ENCODE measurements around the gene PAQR9. TPM values are rescaled to one million over a fixed set of nuclear protein-coding genes. Genes with fewer than 3 reads are reported as not detected.

Gene PAQR9, protein sequence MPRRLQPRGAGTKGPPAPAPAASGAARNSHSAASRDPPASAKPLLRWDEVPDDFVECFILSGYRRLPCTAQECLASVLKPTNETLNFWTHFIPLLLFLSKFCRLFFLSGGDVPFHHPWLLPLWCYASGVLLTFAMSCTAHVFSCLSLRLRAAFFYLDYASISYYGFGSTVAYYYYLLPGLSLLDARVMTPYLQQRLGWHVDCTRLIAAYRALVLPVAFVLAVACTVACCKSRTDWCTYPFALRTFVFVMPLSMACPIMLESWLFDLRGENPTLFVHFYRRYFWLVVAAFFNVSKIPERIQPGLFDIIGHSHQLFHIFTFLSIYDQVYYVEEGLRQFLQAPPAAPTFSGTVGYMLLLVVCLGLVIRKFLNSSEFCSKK
- not detected in 2 replicates for total RNA-seq

DNA sequence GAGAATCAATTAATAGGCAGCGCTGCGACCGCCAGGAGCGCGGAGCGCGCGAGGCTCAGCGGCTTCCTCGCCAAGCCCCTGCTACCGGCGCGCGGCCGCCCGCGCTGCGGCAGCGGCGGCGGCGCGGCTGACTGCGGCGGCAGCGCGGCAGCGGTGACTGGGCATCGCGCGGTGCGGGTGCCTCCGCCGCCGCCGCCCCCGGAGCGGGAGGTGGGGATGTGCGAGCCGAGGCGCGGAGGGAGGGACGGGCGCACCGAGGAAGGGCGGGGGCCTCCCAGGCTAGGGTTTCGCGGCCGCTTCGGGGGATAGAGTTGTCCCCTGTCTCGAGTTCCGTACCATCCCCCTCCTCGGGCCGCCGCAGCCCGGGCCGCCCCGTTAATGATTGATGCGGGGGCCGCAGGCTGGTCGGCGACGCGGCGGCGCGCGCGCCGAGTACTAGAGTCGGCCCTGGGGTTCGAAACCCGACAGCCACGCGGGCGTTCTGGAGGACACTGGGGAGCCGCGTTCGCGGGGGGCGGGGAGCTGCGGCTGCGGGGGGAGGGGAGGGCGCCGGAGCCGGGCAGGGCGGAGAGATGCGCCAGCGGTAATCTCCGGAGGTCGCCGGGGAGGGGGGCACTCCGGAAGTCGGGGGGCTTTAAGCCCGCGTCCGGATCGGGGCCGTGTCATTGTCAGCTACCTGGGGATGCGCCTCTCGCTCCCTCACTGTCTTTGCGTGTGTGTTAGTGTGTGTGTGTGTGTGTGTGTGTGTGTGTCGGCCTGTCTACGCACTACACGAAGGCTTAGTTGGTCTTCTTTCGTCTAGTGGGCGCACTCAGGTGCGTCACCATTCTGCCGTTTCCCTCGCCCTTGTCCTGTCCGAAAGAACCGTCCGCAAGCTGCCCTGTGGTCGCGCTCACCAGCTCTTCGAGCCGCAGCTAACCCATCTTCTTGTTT, at the start of gene PAQR9:
PAQR9 (minus strand) TSS at position 159 of the 933 bp plus-strand sequence. CDS start 338 bp downstream, outside the sequence.

DNA sequence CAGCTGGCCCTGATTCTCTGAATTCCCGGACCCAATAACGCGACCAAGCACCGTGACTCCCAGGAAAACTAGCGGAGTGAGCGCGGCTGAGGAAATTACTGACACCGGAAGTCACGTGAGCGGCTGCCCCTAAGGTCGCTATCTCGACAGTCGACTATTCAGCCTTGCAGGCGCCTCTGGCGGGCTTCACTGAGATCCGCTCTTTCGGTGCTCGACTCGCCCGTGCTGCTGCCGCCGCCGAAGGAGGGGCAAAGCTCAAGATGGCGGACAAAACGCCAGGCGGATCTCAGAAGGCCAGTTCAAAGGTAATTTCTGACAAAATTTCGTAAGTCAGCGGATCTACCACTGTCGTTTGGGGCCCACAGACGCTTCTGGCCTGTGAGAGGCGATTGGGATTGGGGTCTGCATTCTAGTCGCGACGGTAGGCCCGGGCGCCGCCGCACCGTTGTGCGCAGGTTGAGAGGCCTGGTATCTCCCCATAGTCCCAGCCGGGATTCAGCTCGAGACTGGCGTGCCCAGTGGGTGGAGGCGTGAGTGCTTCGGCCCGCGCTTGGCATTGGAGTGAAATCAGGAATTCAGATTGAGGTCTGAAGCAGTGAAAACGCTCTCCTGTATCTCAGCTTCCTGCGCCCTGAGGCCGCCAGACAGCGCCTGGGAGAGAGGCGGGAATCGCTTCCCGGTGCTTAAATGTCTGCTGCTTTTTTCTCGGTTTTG, 38.1 kb upstream of the PAQR9 start, which contains the start of gene U2SURP:
U2SURP (plus strand) TSS at position 202 of the 714 bp plus-strand sequence; CDS start at position 261, 59 bp downstream.

Small RNAs within 50 kb of the gene (small RNA-seq; reads per million reads assigned to genes)
- not detected for gene AC021074.2

Other genes starting within 250 kb of the PAQR9 start
- gene TRPC1, start 239.6 kb downstream of the PAQR9 start, total RNA-seq = 8.1 and 10.1 TPM in 2 replicates
- 0.19 TPM in 1 of 2 replicates, not detected in the other for gene PCOLCE2, start 74.6 kb downstream of the PAQR9 start, total RNA-seq
- gene U2SURP, start 37.9 kb upstream of the PAQR9 start, total RNA-seq = 64.7 and 98.0 TPM in 2 replicates
- gene CHST2, start 156.1 kb upstream of the PAQR9 start, total RNA-seq = 19.4 and 29.7 TPM in 2 replicates